Muscle of leg (tissue), 16 donors: ENCODE data around the gene ZNF628. TPM values are rescaled to one million over a fixed set of nuclear protein-coding genes. Genes with fewer than 3 reads are reported as not detected.

Experiments
- DNase-seq: peaks from one replicate; pipeline ENCODE4 v3.0.0; 2013
- H3K27ac ChIP-seq: one replicate; pipeline ENCODE4 v1.5.1; 2013; ENCODE audit warnings: mild to moderate bottlenecking, low read length, control low read depth
- H3K27me3 ChIP-seq: one replicate; pipeline ENCODE4 v1.6.1; 2013; ENCODE audit warnings: low read length; ENCODE audit not compliant: control insufficient read depth, insufficient read depth
- H3K36me3 ChIP-seq: one replicate; pipeline ENCODE4 v1.6.1; 2013; ENCODE audit warnings: low read length; ENCODE audit not compliant: control insufficient read depth, insufficient read depth
- H3K4me1 ChIP-seq: one replicate; pipeline ENCODE4 v1.6.1; 2013; ENCODE audit warnings: low read length; ENCODE audit not compliant: control insufficient read depth, insufficient read depth
- H3K4me3 ChIP-seq: one replicate; pipeline ENCODE4 v1.5.1; 2013; ENCODE audit warnings: low read length, control low read depth
- H3K9me3 ChIP-seq: replicated peaks from 2 replicates; pipeline ENCODE4 v1.6.1; 2013; ENCODE audit warnings: low read depth, low read length; ENCODE audit not compliant: control insufficient read depth
- WGBS: methylation state at CpG from one replicate; pipeline ENCODE4 v1.1.5; 2013; ENCODE audit warnings: missing lambda C conversion rate; ENCODE audit not compliant: insufficient coverage; 5-methylcytosine and 5-hydroxymethylcytosine counted together
- long read RNA-seq, 11 donors: transcript quantifications; one replicate each; lab custom pipeline, GENCODE V29; 2026
- polyA plus RNA-seq, 8 donors: library from polyadenylated mRNA; unstranded; fragments of 120-200 nt; gene quantifications; one replicate each; pipeline versions ENCODE4 v1.2.1 to v1.2.3, GENCODE V29; 2013; ENCODE audit warnings: inconsistent platforms in 1 of 8, low replicate concordance in 1 of 8; ENCODE audit not compliant: insufficient read length in 8 of 8, insufficient read depth in 1 of 8
- total RNA-seq: library from RNA; stranded (reverse); fragments of 120-200 nt; gene quantifications from one replicate; pipeline ENCODE4 v1.2.4, GENCODE V29; 2013

Gene ZNF628
- 1.6 TPM for total RNA-seq
- polyA plus RNA-seq: 1 to 10 TPM; 2.8 to 5.1 (median 3.8) TPM
- long read RNA-seq, donor 1, partial matches to known transcripts: 0 of 2 reads
- long read RNA-seq, donor 1, other reads (novel, unspliced or antisense): 0 of 2 reads
- long read RNA-seq, donor 2, partial matches to known transcripts: 0 of 2 reads
- long read RNA-seq, donor 2, other reads (novel, unspliced or antisense): 0 of 2 reads
- long read RNA-seq, donor 3, transcript ZNF628-201 (1 exons, 3,177 nt): major isoform, 5 of 6 reads
- long read RNA-seq, donor 3, partial matches to known transcripts: 0 of 6 reads
- long read RNA-seq, donor 3, other reads (novel, unspliced or antisense): 0 of 6 reads
- long read RNA-seq, donor 4, transcript ZNF628-201 (1 exons, 3,177 nt): major isoform, 5 of 7 reads
- long read RNA-seq, donor 4, partial matches to known transcripts: 0 of 7 reads
- long read RNA-seq, donor 4, other reads (novel, unspliced or antisense): 0 of 7 reads
- long read RNA-seq, donor 5, partial matches to known transcripts: 0 of 6 reads
- long read RNA-seq, donor 5, other reads (novel, unspliced or antisense): 0 of 6 reads
- long read RNA-seq, donor 6, partial matches to known transcripts: 0 of 4 reads
- long read RNA-seq, donor 6, other reads (novel, unspliced or antisense): 0 of 4 reads
- long read RNA-seq, donor 7, partial matches to known transcripts: 0 of 9 reads
- long read RNA-seq, donor 7, other reads (novel, unspliced or antisense): 0 of 9 reads
- long read RNA-seq, donor 8, partial matches to known transcripts: 0 of 3 reads
- long read RNA-seq, donor 8, other reads (novel, unspliced or antisense): 0 of 3 reads
- long read RNA-seq, donor 9, partial matches to known transcripts: 0 of 2 reads
- long read RNA-seq, donor 9, other reads (novel, unspliced or antisense): 0 of 2 reads
- long read RNA-seq, donor 10, transcript ZNF628-201 (1 exons, 3,177 nt): major isoform, 9 of 11 reads
- long read RNA-seq, donor 10, partial matches to known transcripts: 0 of 11 reads
- long read RNA-seq, donor 10, other reads (novel, unspliced or antisense): 0 of 11 reads
- long read RNA-seq, donor 11, partial matches to known transcripts: 0 of 3 reads
- long read RNA-seq, donor 11, other reads (novel, unspliced or antisense): 0 of 3 reads

- WGBS: under 1% methylated on average over 44 of the region's 61 CpGs
- peak; percentile 100 for DNase-seq
- H3K36me3 ChIP-seq: peaks cover under 1% of the 10 kb centered on the region
- peaks cover 46% of the 10 kb centered on the region for H3K4me1 ChIP-seq
- peak within 1 kb of the TSS; percentile 67 for H3K4me3 ChIP-seq
- H3K9me3 ChIP-seq: no peaks in the 10 kb centered on the region
- no peaks in the 10 kb centered on the region for H3K27me3 ChIP-seq
- peak within 1 kb of the TSS; percentile 93 for H3K27ac ChIP-seq
Measured at GRCh38 chr19:55476100-55476775, at the start of gene ZNF628. TSS of gene ZNF628 (plus strand) at chr19:55476617. CDS start at chr19:55479911, 3,294 bp downstream.

DNA sequence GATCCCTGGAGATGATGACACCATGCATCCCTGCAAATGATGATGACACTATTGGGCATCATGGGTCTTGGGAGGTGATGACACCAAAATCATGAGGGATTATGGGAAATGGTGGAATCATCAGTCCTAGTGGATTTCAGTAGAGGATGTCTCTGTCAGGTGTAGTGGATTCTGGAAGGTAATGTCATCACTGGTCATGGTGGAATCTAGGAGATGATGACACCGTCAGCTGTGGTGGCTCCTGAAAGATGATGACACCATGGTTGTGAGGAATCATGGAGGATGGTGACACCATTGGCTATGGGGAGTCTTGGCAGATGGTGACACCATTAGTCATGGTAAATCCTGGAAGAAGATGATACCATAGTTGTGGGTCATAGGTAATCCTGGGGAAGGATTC, 45.2 kb upstream of the ZNF628 start:
- Histone ChIP-seq H3K4me3 (no peak overlapping the region), H3K4me1 (no peaks in the 10 kb centered on the region), H3K27ac (no peak overlapping the region), H3K36me3 (no peaks in the 10 kb centered on the region), H3K27me3 (peaks cover 34% of the 10 kb centered on the region), H3K9me3 (no peaks in the 10 kb centered on the region)
- no peak for DNase-seq
- 100% methylated on average over 1 of the region's 1 CpG for WGBS

DNA sequence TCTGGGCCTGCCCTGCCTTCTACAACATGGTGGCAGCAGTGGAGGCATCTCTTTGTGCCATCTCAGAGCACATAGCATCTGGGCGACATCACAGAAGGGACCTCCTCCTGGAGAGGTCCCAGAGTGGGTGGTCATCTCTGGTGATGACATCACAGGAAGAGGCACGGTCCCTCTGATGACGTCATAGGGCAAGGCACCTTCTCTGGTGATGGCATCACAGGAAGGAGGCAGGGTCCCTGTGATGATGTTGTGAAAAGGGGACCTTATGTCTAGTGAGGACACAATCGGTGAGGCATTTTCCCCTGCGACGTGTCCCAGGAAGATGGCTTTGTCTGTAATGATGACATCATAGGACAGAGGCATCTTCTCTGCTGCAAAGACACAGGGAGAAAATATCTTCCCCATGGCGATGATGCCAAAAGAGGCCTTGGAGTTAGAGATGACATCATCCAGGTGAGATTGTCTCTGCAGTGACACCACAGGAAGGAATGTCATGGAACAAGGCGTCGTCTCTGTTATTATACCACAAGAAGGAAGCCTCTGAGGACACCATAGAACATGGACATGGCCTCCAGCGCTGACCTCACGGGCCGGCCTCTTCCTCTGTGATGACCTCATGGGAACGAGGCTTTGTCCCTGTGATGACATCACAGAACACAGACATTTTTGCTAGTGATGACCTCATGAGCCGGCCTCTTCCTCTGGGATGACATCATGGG, 44.0 kb upstream of the ZNF628 start:
- H3K4me3 ChIP-seq: no peak overlapping the region
- no peaks in the 10 kb centered on the region for H3K9me3 ChIP-seq
- H3K4me1 ChIP-seq: peaks cover under 1% of the 10 kb centered on the region
- DNase-seq: no peak
- H3K27me3 ChIP-seq: peaks cover 37% of the 10 kb centered on the region
- 89% methylated on average over 12 of the region's 14 CpGs for WGBS
- no peaks in the 10 kb centered on the region for H3K36me3 ChIP-seq
- H3K27ac ChIP-seq: no peak overlapping the region

DNA sequence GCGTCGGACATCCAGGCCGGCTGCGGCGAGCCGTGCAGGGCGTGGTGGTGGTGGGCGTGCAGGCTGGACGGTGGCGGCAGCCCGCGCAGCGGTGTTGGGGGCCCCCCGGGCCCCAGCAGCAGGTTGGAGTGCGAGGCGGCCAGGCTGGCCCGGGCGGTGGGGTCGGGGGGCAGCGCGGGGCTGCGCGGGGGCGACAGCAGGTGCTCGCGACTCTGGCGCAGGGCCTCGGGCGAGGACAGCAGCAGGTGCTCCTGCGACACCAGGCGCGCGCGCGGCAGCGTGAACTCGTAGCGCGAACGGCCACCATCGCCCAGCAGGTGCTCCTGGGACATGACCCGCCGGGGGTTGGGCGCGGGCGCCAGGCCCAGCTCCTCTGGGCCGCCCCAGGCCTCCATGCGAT, 43.1 kb upstream of the ZNF628 start:
- H3K27me3 ChIP-seq: peaks cover 42% of the 10 kb centered on the region
- no peaks in the 10 kb centered on the region for H3K9me3 ChIP-seq
- H3K36me3 ChIP-seq: no peaks in the 10 kb centered on the region
- no peak overlapping the region for H3K4me3 ChIP-seq
- H3K27ac ChIP-seq: no peak overlapping the region
- peaks cover 3% of the 10 kb centered on the region for H3K4me1 ChIP-seq
- 7% methylated on average over 48 of the region's 48 CpGs for WGBS
- no peak for DNase-seq

DNA sequence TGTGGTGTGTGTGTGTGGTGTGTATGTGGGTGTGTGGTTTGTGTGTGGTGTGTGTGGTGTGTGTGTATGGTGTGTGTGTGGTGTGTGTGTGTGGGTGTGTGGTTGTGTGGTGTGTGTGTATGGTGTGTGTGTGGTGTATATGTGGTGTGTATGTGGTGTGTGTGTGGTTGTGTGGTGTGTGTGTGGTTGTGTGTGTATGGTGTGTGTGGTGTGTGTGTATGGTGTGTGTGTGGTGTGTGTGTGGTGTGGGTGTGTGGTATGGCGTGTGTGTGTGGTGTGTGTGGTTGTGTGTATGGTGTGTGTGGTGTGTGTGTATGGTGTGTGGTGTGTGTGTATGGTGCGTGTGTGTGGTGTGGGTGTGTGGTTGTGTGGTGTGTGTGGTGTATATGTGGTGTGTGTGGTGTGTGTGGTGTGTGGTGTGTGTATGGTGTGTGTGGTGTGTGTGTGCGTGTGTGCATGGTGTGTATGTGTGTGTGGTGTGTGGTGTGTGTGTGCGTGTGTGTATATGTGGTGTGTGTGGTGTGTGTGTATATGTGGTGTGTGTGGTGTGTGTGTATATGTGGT, 42.0 kb upstream of the ZNF628 start:
- Histone ChIP-seq H3K9me3 (no peaks in the 10 kb centered on the region), H3K4me3 (no peak overlapping the region), H3K4me1 (peaks cover 3% of the 10 kb centered on the region), H3K36me3 (no peaks in the 10 kb centered on the region), H3K27me3 (peaks cover 46% of the 10 kb centered on the region), H3K27ac (no peak overlapping the region)
- DNase-seq: no peak
- WGBS: 58% methylated on average over 2 of the region's 4 CpGs

DNA sequence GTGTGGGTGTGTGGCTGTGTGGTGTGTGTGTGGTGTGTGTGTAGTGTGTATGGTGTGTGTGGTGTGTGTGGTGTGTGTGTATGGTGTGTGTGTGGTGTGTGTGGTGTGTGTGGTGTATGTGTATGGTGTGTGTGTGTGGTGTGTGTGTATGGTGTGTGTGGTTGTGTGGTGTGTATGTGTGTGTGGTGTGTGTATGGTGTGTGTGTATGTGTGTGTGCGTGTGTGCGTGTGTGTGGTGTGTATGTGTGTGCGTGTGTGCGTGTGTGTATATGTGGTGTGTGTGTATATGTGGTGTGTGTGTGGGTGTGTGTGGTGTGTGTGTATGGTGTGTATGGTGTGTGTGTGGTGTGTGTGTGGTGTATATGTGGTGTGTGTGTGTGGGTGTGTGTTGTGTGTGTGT, 41.4 kb upstream of the ZNF628 start:
- no peak for DNase-seq
- Histone ChIP-seq H3K27me3 (peaks cover 49% of the 10 kb centered on the region), H3K36me3 (no peaks in the 10 kb centered on the region), H3K9me3 (no peaks in the 10 kb centered on the region), H3K4me3 (no peak overlapping the region), H3K27ac (no peak overlapping the region), H3K4me1 (peaks cover 3% of the 10 kb centered on the region)
- WGBS: 93% methylated on average over 2 of the region's 4 CpGs

- Histone ChIP-seq H3K27ac (no peak overlapping the region), H3K4me3 (no peak overlapping the region), H3K36me3 (no peaks in the 10 kb centered on the region), H3K9me3 (no peaks in the 10 kb centered on the region), H3K4me1 (peaks cover 11% of the 10 kb centered on the region), H3K27me3 (peaks cover 63% of the 10 kb centered on the region)
- 38% methylated on average over 8 of the region's 8 CpGs for WGBS
- DNase-seq: no peak
Measured at GRCh38 chr19:55436847-55437246, 39.6 kb upstream of the ZNF628 start.

- H3K9me3 ChIP-seq: no peaks in the 10 kb centered on the region
- H3K4me1 ChIP-seq: peaks cover 11% of the 10 kb centered on the region
- H3K36me3 ChIP-seq: no peaks in the 10 kb centered on the region
- H3K4me3 ChIP-seq: no peak overlapping the region
- DNase-seq: peak; percentile 77
- WGBS: 0% methylated on average over 6 of the region's 17 CpGs
- peaks cover 62% of the 10 kb centered on the region for H3K27me3 ChIP-seq
- no peak overlapping the region for H3K27ac ChIP-seq
Measured at GRCh38 chr19:55437410-55437809, 39.0 kb upstream of the ZNF628 start.

DNA sequence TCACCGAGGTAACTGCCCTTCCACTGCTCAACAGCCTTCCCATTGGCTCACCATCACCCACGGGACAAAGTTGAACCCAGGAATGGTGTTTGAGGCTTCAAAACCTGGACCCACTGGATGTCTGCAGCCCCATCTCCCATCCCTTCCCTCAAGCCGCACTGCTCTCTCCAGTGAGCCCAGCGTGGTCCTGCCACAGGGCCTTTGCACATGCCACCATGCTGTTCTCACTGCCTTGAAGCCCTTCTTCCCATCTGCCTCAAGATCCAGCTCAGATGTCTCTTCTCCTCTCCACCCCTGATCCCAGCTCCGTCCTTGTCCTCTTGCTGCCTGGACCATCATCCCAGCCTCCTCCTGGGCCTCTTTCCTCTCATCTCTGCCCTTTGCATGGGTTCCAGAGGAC, 37.4 kb upstream of the ZNF628 start:
- Histone ChIP-seq H3K27ac (no peak overlapping the region), H3K36me3 (no peaks in the 10 kb centered on the region), H3K9me3 (no peaks in the 10 kb centered on the region), H3K27me3 (peaks cover 65% of the 10 kb centered on the region), H3K4me1 (peaks cover 11% of the 10 kb centered on the region), H3K4me3 (no peak overlapping the region)
- no peak for DNase-seq
- 74% methylated on average over 5 of the region's 5 CpGs for WGBS
